Esophagus muscularis mucosa (tissue), 4 donors: Measurements from ENCODE around the gene TNS4. TPM values are rescaled to one million over a fixed set of nuclear protein-coding genes. Genes with fewer than 3 reads are reported as not detected.

ENCODE experiments used
- DNase-seq: peaks from one replicate; pipeline ENCODE4 v3.0.0-alpha.2; 2017; ENCODE audit errors: extremely low spot score
- H3K27ac ChIP-seq, 4 donors: fragments of 200-600 bp; sonication (generic); replicated peaks in 1 of 4; 1 replicate in 3 of 4; 2 replicates in 1 of 4; pipeline ENCODE4 v1.5.1; 2016 to 2019; ENCODE audit warnings: mild to moderate bottlenecking in 1 of 4
- H3K27me3 ChIP-seq, 4 donors: fragments of 200-600 bp; sonication (generic); one replicate each; pipeline versions ENCODE4 v1.5.1 to v1.6.0; 2016 to 2019
- H3K36me3 ChIP-seq, 4 donors: fragments of 200-600 bp; sonication (generic); one replicate each; pipeline ENCODE4 v1.5.1; 2016 to 2019
- H3K4me1 ChIP-seq, 4 donors: fragments of 200-600 bp; sonication (generic); one replicate each; pipeline ENCODE4 v1.5.1; 2016 to 2019
- H3K4me3 ChIP-seq, 4 donors: fragments of 200-600 bp; sonication (generic); 1 replicate in 2 of 4; 2 replicates in 2 of 4; pipeline ENCODE4 v1.5.1; 2016 to 2019; ENCODE audit warnings: mild to moderate bottlenecking in 4 of 4, moderate library complexity in 1 of 4
- H3K9me3 ChIP-seq, 4 donors: fragments of 200-600 bp; sonication (generic); 1 replicate in 3 of 4; 2 replicates in 1 of 4; pipeline ENCODE4 v1.5.1; 2016 to 2019
- CTCF ChIP-seq, 3 experiments: fragments of 200-600 bp in 2 of 3; fragments of 450-650 bp in 1 of 3; sonication (generic) in 2 of 3; IDR thresholded peaks; one replicate each; pipeline ENCODE4 v1.5.1; 2017 to 2019; ENCODE audit warnings: antibody characterized with exemption in 3 of 3, mild to moderate bottlenecking in 2 of 3, moderate library complexity in 1 of 3
- EP300 ChIP-seq: sonication (generic); formaldehyde crosslinking; IDR thresholded peaks from one replicate; pipeline ENCODE4 v1.6.1; 2017; ENCODE audit warnings: antibody characterized with exemption
- POLR2A ChIP-seq: fragments of 450-650 bp; IDR thresholded peaks from one replicate; pipeline ENCODE4 v1.6.1; 2017; ENCODE audit warnings: antibody characterized with exemption, moderate library complexity, mild to moderate bottlenecking, low read depth
- POLR2AphosphoS5 ChIP-seq, 2 donors: sonication (generic); formaldehyde crosslinking; IDR thresholded peaks; one replicate each; pipeline ENCODE4 v1.6.1; 2017; ENCODE audit warnings: antibody characterized with exemption in 2 of 2
- WGBS: methylation state at CpG from one replicate; pipeline ENCODE4 v1.1.5; 2018; 5-methylcytosine and 5-hydroxymethylcytosine counted together
- intact Hi-C: fragments of 100-400 bp; cut with DNase I; formaldehyde crosslinking; loops from one replicate; pipeline ENCODE4 v1.15.1; 2023
- total RNA-seq, 4 donors: library from RNA; depleted of rRNA; stranded (reverse); fragments of >200 nt; gene quantifications; one replicate each; pipeline versions ENCODE4 v1.1.0 to v1.2.1, GENCODE V29; 2016

TNS4 gene
- total RNA-seq, 4 donors from 2014 or later, result not detected

GRCh38 chr17:40462343-40463121 lies 38.9 kb downstream of the TNS4 start:
- Histone ChIP-seq H3K4me1 (peaks cover 38 to 68% (median 64%) of the 10 kb centered on the region in 4 donors), H3K9me3 (no peaks in the 10 kb centered on the region), H3K36me3 (peaks cover 0 to 14% (median under 1%) of the 10 kb centered on the region in 4 donors), H3K4me3 (no peak overlapping the region), H3K27ac (peak overlapping the region; percentile 65 to 98 (median 79)), H3K27me3 (no peaks in the 10 kb centered on the region)
- WGBS, result 48% methylated on average over 4 of the region's 9 CpGs
- intact Hi-C loops, result no loop called here
- no peak for TF ChIP-seq POLR2AphosphoS5 (IDR thresholded peaks at IDR 0.05)
- TF ChIP-seq CTCF (IDR thresholded peaks at IDR 0.05), result no peak
- no peak for TF ChIP-seq EP300
- no peak for TF ChIP-seq POLR2A
- no peak for DNase-seq

- WGBS, result 38% methylated on average over 8 of the region's 12 CpGs
- intact Hi-C loops, result no loop called here
- Histone ChIP-seq H3K36me3 (peaks cover 0 to 21% (median 7%) of the 10 kb centered on the region in 4 donors), H3K27ac (peak overlapping the region; percentile 65 to 98 (median 79)), H3K4me3 (no peak overlapping the region), H3K27me3 (no peaks in the 10 kb centered on the region), H3K4me1 (peaks cover 45 to 75% (median 71%) of the 10 kb centered on the region in 4 donors), H3K9me3 (no peaks in the 10 kb centered on the region)
- no peak for TF ChIP-seq POLR2A
- TF ChIP-seq CTCF (IDR thresholded peaks at IDR 0.05), result no peak
- TF ChIP-seq POLR2AphosphoS5 (IDR thresholded peaks at IDR 0.05), result peak in 1 of 2 donors; percentile 2
- no peak for TF ChIP-seq EP300
- no peak for DNase-seq
Measured at GRCh38 chr17:40461732-40462342, 39.6 kb downstream of the TNS4 start.

DNA sequence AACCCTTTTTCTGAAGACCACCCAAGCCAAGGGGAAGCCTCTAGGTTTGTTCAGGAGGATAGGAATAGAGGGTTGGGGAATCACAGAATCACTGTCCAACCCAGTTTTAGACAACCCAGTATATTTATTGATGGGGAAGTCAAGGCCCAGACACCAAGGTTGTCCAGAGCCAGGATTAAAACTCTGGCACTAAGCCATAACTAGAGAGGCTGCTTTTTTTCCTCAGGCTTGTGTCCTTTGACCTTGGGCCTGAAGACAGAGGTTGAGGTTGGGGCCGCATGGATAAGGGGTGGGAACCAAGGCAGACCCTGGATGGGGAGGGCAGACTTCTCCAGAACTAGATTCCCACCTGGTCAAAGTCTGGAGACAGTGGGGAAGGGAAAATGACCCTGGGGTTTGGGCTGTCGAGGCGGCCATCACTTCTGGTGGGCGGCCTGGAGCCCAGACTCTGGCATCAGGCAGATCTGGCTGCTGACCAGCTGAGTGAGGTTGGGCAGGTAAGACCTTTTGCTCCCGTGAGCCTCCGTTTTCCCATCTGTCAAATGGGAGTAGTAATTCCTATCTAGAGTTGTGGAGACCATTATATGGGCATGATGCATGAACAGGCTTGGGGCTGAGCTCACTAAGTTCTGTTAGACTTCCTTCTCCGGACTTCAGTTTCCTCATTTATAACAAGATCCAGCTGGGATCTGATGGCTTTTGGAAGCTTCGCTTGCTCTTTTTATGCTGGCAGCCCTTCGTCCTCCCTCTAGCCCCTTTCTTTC lies 40.3 kb downstream of the TNS4 start:
- TF ChIP-seq POLR2A (no peak), POLR2AphosphoS5 (IDR thresholded peaks at IDR 0.05) (peak in 1 of 2 donors; percentile 58)
- no peak overlapping the region for H3K4me3 ChIP-seq
- no peaks in the 10 kb centered on the region for H3K27me3 ChIP-seq
- peaks cover 52 to 82% (median 77%) of the 10 kb centered on the region in 4 donors for H3K4me1 ChIP-seq
- peak overlapping the region; percentile 65 to 98 (median 79) for H3K27ac ChIP-seq
- WGBS, result 63% methylated on average over 9 of the region's 9 CpGs
- intact Hi-C loops, result no loop called here
- H3K36me3 ChIP-seq, result peaks cover 0 to 28% (median 13%) of the 10 kb centered on the region in 4 donors
- DNase-seq, result no peak
- H3K9me3 ChIP-seq, result no peaks in the 10 kb centered on the region

- TF ChIP-seq POLR2AphosphoS5 (IDR thresholded peaks at IDR 0.05) (no peak), POLR2A (no peak), CTCF (IDR thresholded peaks at IDR 0.05) (no peak), EP300 (no peak)
- no peak overlapping the region for H3K4me3 ChIP-seq
- intact Hi-C loops, result no loop called here
- H3K27ac ChIP-seq, result peak overlapping the region; percentile 65 to 98 (median 79)
- no peaks in the 10 kb centered on the region for H3K9me3 ChIP-seq
- no peak for DNase-seq
- peaks cover 0 to 34% (median 18%) of the 10 kb centered on the region in 4 donors for H3K36me3 ChIP-seq
- WGBS, result 65% methylated on average over 3 of the region's 3 CpGs
- peaks cover 54 to 87% (median 83%) of the 10 kb centered on the region in 4 donors for H3K4me1 ChIP-seq
- H3K27me3 ChIP-seq, result no peaks in the 10 kb centered on the region
Measured at GRCh38 chr17:40460604-40460967, 40.8 kb downstream of the TNS4 start.
